ENCODE measurements around the gene MCM9. TPM values are rescaled to one million over a fixed set of nuclear protein-coding genes. Genes with fewer than 3 reads are reported as not detected.

The MCM9 gene
- total and polyA plus RNA-seq, 7 donors = 1.6 to 5.6 (median 4.6) TPM

DNA sequence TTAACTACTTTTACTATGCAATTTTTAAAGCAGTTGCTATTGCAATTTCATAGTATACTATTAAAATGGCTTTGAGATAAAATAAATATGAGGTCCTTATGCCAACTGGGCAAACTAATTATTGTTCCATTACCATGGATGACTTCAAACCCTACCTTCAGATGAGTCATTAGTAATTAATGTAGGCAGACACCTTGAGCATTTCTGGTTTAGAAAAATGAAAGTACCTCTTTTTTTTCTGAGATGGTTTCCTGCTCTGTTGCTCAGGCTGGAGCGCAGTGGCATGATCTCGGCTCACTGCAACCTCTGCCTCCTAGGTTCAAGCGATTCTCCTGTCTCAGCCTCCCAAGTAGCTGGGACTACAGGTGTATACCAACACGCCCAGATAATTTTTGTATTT, 29.1 kb downstream of the MCM9 start:
- 95 to 99% (median 99%) methylated on average over 4 of the region's 4 CpGs for WGBS, 3 donors
- intact Hi-C loops (cut with DNase I) = no loop called here
- Histone ChIP-seq H3K27me3 (ENCODE audit: insufficient read depth in 3 of 3, low read length in 2 of 3) (no peaks in the 10 kb centered on the region), H3K4me1 (no peaks in the 10 kb centered on the region), H3K27ac (no peak overlapping the region), H3K9me3 (no peaks in the 10 kb centered on the region), H3K4me3 (no peak overlapping the region), H3K36me3 (ENCODE audit: insufficient read depth in 1 of 2, low read depth in 1 of 2) (peaks cover 0 to 96% of the 10 kb centered on the region in 2 donors)
- DNase-seq (no peak), ATAC-seq (no peak)
- no peak for TF ChIP-seq CTCF (IDR thresholded peaks at IDR 0.05)

GRCh38 chr6:118905084-118905483, 29.9 kb downstream of the MCM9 start:
- ATAC-seq (no peak), DNase-seq (no peak)
- Histone ChIP-seq H3K4me3 (no peak overlapping the region), H3K27ac (no peak overlapping the region), H3K36me3 (ENCODE audit: insufficient read depth in 1 of 2, low read depth in 1 of 2) (peaks cover 0 to 92% of the 10 kb centered on the region in 2 donors), H3K9me3 (no peaks in the 10 kb centered on the region), H3K27me3 (ENCODE audit: insufficient read depth in 3 of 3, low read length in 2 of 3) (no peaks in the 10 kb centered on the region), H3K4me1 (peaks cover 7% of the 10 kb centered on the region)
- no peak for TF ChIP-seq CTCF (IDR thresholded peaks at IDR 0.05)
- intact Hi-C loops (cut with DNase I) = no loop called here

DNA sequence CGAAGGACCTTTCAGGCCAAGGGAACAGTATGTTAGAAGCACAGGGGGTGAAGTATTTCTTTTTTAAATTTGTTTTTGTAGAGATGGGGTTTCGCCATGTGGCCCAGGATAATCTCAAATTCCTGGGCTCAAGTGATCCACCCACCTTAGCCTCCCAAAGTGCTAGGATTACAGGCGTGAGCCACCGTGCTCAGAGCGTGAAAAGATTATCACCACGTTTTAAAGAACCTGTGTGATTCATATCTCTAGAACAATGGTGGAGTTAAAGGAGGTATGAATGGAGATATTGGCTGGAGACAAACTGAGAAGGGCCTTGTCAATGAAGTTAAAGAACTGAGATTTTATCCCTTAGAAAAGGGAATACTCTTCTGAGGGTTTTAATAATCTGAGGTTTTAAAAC, 31.3 kb downstream of the MCM9 start:
- H3K4me1 ChIP-seq = peaks cover 7% of the 10 kb centered on the region
- intact Hi-C loops (cut with DNase I) = no loop called here
- no peaks in the 10 kb centered on the region for H3K9me3 ChIP-seq
- H3K27ac ChIP-seq = no peak overlapping the region
- 84 to 91% (median 86%) methylated on average over 6 of the region's 6 CpGs for WGBS, 3 donors
- no peak for TF ChIP-seq CTCF (IDR thresholded peaks at IDR 0.05)
- no peak overlapping the region for H3K4me3 ChIP-seq
- ATAC-seq = no peak
- no peak for DNase-seq
- H3K27me3 ChIP-seq (ENCODE audit: insufficient read depth in 3 of 3, low read length in 2 of 3) = no peaks in the 10 kb centered on the region
- peaks cover 0 to 87% of the 10 kb centered on the region in 2 donors for H3K36me3 ChIP-seq (ENCODE audit: insufficient read depth in 1 of 2, low read depth in 1 of 2)

- DNase-seq (no peak), ATAC-seq (no peak)
- intact Hi-C loops (cut with DNase I) = no loop called here
- whole genome bisulfite sequencing, 3 donors = 66 to 79% (median 66%) methylated on average over 2 of the region's 2 CpGs
- H3K9me3 ChIP-seq = no peaks in the 10 kb centered on the region
- H3K27ac ChIP-seq = no peak overlapping the region
- H3K4me3 ChIP-seq = no peak overlapping the region
- peaks cover 7% of the 10 kb centered on the region for H3K4me1 ChIP-seq
- peaks cover 0 to 82% of the 10 kb centered on the region in 2 donors for H3K36me3 ChIP-seq (ENCODE audit: insufficient read depth in 1 of 2, low read depth in 1 of 2)
- TF ChIP-seq CTCF (IDR thresholded peaks at IDR 0.05) = no peak
- no peaks in the 10 kb centered on the region for H3K27me3 ChIP-seq (ENCODE audit: insufficient read depth in 3 of 3, low read length in 2 of 3)
Measured at GRCh38 chr6:118903138-118903537, 31.8 kb downstream of the MCM9 start.

DNA sequence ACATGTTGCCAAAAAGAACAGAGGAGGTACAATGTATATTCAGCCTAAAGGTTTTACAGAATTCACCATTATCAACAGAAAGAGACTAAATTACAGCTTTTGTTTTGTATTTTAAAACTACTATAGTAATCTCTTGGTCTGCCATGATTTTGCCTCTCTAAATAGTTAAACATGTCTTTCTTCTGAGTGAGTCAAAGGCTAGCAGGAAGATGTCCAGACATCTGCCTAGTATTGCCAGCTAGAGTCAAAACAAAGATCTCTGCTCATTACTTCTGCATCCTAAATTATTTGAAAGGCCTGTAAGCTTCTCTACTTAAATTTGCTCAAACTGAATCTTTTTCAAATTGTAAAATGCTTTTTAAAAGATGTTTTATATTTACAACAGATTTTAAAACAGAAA, 32.2 kb downstream of the MCM9 start:
- no peaks in the 10 kb centered on the region for H3K9me3 ChIP-seq
- intact Hi-C loops (cut with DNase I) = no loop called here
- H3K27ac ChIP-seq = no peak overlapping the region
- no peak for ATAC-seq
- DNase-seq = no peak
- H3K4me1 ChIP-seq = peaks cover 7% of the 10 kb centered on the region
- H3K4me3 ChIP-seq = no peak overlapping the region
- no peaks in the 10 kb centered on the region for H3K27me3 ChIP-seq (ENCODE audit: insufficient read depth in 3 of 3, low read length in 2 of 3)
- no peak for TF ChIP-seq CTCF (IDR thresholded peaks at IDR 0.05)
- peaks cover 0 to 77% of the 10 kb centered on the region in 2 donors for H3K36me3 ChIP-seq (ENCODE audit: insufficient read depth in 1 of 2, low read depth in 1 of 2)

Measured in psoas muscle (tissue), 8 donors.